PC-9 (cell line): ENCODE data around the gene PACRG.

ENCODE experiments used
- CTCF ChIP-seq: fragments of 200-600 bp; sonication (generic); conservative IDR thresholded peaks from 2 replicates; pipeline ENCODE4 v1.6.1; 2017; ENCODE audit warnings: mixed run types, antibody characterized with exemption, mild to moderate bottlenecking, moderate library complexity
- EZH2 ChIP-seq: fragments of 200-600 bp; sonication (generic); IDR thresholded peaks from 2 replicates; pipeline ENCODE4 v1.8.0; 2017; ENCODE audit warnings: antibody characterized with exemption, low read depth

DNA sequence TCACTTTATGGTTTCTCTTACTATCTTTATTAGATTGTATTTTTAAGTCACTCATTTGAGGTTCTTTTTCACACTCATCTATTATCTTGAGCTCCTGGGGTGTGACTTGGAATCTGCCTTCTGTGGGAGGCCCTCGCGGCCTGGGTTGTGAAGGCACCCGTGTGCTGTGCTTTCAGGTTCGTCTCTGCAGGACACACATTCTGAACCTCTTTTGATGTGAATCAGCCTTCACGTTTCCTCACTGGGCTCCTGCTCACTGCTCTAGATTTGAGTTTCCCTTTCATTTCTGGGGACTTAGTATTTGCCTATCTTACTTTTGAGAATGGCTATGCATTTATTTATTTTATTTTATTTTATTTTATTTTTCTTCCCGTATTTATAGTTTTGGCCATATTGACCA, 97.8 kb downstream of the PACRG start:
- TF ChIP-seq EZH2 (no peak), CTCF (no peak)
